ENCODE data around the gene SUPV3L1.

DNA sequence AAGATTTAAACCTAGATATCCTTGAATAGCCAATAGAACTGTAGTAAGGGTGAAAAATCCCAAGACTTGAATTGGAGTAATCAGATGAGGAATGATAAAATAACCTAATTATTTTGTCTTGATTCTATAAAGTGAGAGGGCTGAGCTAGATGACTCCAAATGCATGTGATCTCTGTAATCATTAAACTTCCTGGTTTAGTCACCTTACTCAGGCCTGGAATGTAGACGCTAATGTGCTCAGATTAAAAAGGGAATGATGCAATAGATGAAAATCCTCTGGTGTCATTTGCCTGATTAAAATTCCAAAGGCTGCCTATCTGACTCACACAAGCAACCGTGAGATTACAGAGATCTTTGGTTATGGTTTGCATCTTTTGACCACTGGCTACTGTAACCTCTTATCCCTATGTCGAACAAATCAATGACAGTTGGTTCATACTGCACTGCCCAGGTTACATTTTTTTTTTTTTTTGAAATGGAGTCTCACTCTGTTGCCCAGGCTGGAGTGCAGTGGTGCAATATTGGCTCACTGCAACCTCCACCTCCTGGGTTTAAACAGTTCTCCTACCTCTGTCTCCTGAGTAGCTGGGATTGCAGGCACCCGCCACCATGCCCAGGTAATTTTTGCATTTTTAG lies 37.2 kb downstream of the SUPV3L1 start:
- no peak for TF ChIP-seq POLR2AphosphoS5 (IDR thresholded peaks at IDR 0.05)
- TF ChIP-seq, protein P1, sequence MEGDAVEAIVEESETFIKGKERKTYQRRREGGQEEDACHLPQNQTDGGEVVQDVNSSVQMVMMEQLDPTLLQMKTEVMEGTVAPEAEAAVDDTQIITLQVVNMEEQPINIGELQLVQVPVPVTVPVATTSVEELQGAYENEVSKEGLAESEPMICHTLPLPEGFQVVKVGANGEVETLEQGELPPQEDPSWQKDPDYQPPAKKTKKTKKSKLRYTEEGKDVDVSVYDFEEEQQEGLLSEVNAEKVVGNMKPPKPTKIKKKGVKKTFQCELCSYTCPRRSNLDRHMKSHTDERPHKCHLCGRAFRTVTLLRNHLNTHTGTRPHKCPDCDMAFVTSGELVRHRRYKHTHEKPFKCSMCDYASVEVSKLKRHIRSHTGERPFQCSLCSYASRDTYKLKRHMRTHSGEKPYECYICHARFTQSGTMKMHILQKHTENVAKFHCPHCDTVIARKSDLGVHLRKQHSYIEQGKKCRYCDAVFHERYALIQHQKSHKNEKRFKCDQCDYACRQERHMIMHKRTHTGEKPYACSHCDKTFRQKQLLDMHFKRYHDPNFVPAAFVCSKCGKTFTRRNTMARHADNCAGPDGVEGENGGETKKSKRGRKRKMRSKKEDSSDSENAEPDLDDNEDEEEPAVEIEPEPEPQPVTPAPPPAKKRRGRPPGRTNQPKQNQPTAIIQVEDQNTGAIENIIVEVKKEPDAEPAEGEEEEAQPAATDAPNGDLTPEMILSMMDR (IDR thresholded peaks at IDR 0.05) = no peak

Measured in breast epithelium (tissue), 3 donors.